Measurements from ENCODE around the gene C12orf56. TPM values are rescaled to one million over a fixed set of nuclear protein-coding genes. Genes with fewer than 3 reads are reported as not detected.
"Not testable (repeated sequence)": the region's sequence is repeated elsewhere in the genome, so short reads cannot be mapped to it uniquely, and the experiment has no call there.

C12orf56 gene
- total RNA-seq, 1 experiment from 2014 or later, result not detected

- TF ChIP-seq EZH2phosphoT487 (IDR thresholded peaks at IDR 0.05; ENCODE audit: borderline replicate concordance) (no peak), SP1 (IDR thresholded peaks at IDR 0.05; ENCODE audit: low read depth) (no peak), FOSL1 (IDR thresholded peaks at IDR 0.05; ENCODE audit: low read depth) (no peak), ZFX (IDR thresholded peaks at IDR 0.05) (no peak)
Measured at GRCh38 chr12:64293654-64294364, 96.7 kb downstream of the C12orf56 start (continued).

- DNase-seq (ENCODE audit: low read depth, low spot score); POLR2A ChIA-PET: not testable (repeated sequence)
Measured at GRCh38 chr12:64293174-64293573, 97.4 kb downstream of the C12orf56 start.

GRCh38 chr12:64286521-64286920 lies 104.0 kb downstream of the C12orf56 start:
- Histone ChIP-seq H2AFZ (ENCODE audit: low read depth, low read length, poor library complexity, severe bottlenecking) (no peak overlapping the region), H3K79me2 (ENCODE audit: insufficient read depth, low read length) (no peaks in the 10 kb centered on the region), H3K27ac (ENCODE audit: low read depth, low read length) (no peak overlapping the region), H3K4me3 (replicated peaks in 1 of 2; ENCODE audit: low read depth in 1 of 2, low read length in 2 of 2) (no peak overlapping the region), H3K9me2 (ENCODE audit: insufficient read depth) (no peaks in the 10 kb centered on the region), H4K20me1 (ENCODE audit: insufficient read depth) (no peaks in the 10 kb centered on the region), H3K36me3 (ENCODE audit: control insufficient read depth in 1 of 2, insufficient read depth in 2 of 2, low read length in 2 of 2) (no peaks in the 10 kb centered on the region), H3K9ac (ENCODE audit: low read length) (no peak overlapping the region), H3K4me2 (ENCODE audit: low read length) (no peak overlapping the region), H3K9me3 (ENCODE audit: control insufficient read depth in 1 of 2, insufficient read depth in 1 of 2, low read depth in 1 of 2, low read length in 2 of 2) (no peaks in the 10 kb centered on the region), H3K27me3 (ENCODE audit: insufficient read depth, low read length) (no peaks in the 10 kb centered on the region), H3K4me1 (ENCODE audit: control insufficient read depth in 1 of 2, insufficient read depth in 2 of 2, low read length in 2 of 2) (no peaks in the 10 kb centered on the region)
- intact Hi-C loops (cut with micrococcal nuclease), result no loop called here
- ATAC-seq (no peak), DNase-seq (ENCODE audit: low read depth, low spot score) (no peak)
- ChIA-PET CTCF (no interaction called here), POLR2A (no interaction called here), RAD21 (ENCODE audit: low non-redundant PET in 1 of 2, low total read pairs in 2 of 2, uncharacterized antibody in 2 of 2, unreplicated experiment in 2 of 2) (no interaction called here)
- no peak for TF ChIP-seq YY1 (IDR thresholded peaks at IDR 0.05; ENCODE audit: extremely low read depth, insufficient replicate concordance, low read depth, low read length)
- no peak for TF ChIP-seq ZNF274 (IDR thresholded peaks at IDR 0.05; ENCODE audit: low read depth, low read length)
- no peak for TF ChIP-seq MAX (IDR thresholded peaks at IDR 0.05)
- no peak for TF ChIP-seq REST (IDR thresholded peaks at IDR 0.05; ENCODE audit: low read depth)
- TF ChIP-seq CEBPB (IDR thresholded peaks at IDR 0.05; ENCODE audit: low read depth), result no peak
- no TSS peak for BruUV-seq (replicated peaks)

More at GRCh38 chr12:64293174-64293573, 97.4 kb downstream of the C12orf56 start:
- H3K4me1 ChIP-seq (ENCODE audit: control insufficient read depth in 1 of 2, insufficient read depth in 2 of 2, low read length in 2 of 2); H3K9me2 ChIP-seq (ENCODE audit: insufficient read depth); H2AFZ ChIP-seq (ENCODE audit: low read depth, low read length, poor library complexity, severe bottlenecking); BruUV-seq (replicated peaks); H4K20me1 ChIP-seq (ENCODE audit: insufficient read depth); H3K36me3 ChIP-seq (ENCODE audit: control insufficient read depth in 1 of 2, insufficient read depth in 2 of 2, low read length in 2 of 2); intact Hi-C loops (cut with micrococcal nuclease); H3K79me2 ChIP-seq (ENCODE audit: insufficient read depth, low read length); H3K9ac ChIP-seq (ENCODE audit: low read length); H3K9me3 ChIP-seq (ENCODE audit: control insufficient read depth in 1 of 2, insufficient read depth in 1 of 2, low read depth in 1 of 2, low read length in 2 of 2); H3K4me3 ChIP-seq (replicated peaks in 1 of 2; ENCODE audit: low read depth in 1 of 2, low read length in 2 of 2); H3K4me2 ChIP-seq (ENCODE audit: low read length); ATAC-seq; H3K27me3 ChIP-seq (ENCODE audit: insufficient read depth, low read length); H3K27ac ChIP-seq (ENCODE audit: low read depth, low read length); RAD21 ChIA-PET (ENCODE audit: low non-redundant PET in 1 of 2, low total read pairs in 2 of 2, uncharacterized antibody in 2 of 2, unreplicated experiment in 2 of 2); CTCF ChIA-PET: not testable (repeated sequence)
